Neural cell (in vitro differentiated cells): ENCODE results near the gene CFAP299.

Experiments used
- CTCF ChIP-seq: fragments of 450-650 bp; IDR thresholded peaks from 2 replicates; pipeline ENCODE4 v1.5.1; 2014; ENCODE audit warnings: antibody characterized with exemption, mild to moderate bottlenecking, moderate library complexity; ENCODE audit not compliant: poor library complexity, severe bottlenecking
- EP300 ChIP-seq: fragments of 450-650 bp; conservative IDR thresholded peaks from 2 replicates; pipeline ENCODE4 v1.6.1; 2014; ENCODE audit warnings: antibody characterized with exemption, mild to moderate bottlenecking, moderate library complexity; ENCODE audit not compliant: poor library complexity, severe bottlenecking
- EZH2 ChIP-seq: fragments of 200-600, 300-800 bp; shearing (Covaris generic), sonication (generic); IDR thresholded peaks from 2 replicates; pipeline ENCODE4 v1.6.1; 2014; ENCODE audit warnings: antibody characterized with exemption, low read length, borderline replicate concordance, mild to moderate bottlenecking; ENCODE audit not compliant: insufficient read depth, poor library complexity, severe bottlenecking
- MXI1 ChIP-seq: fragments of 450-650 bp; conservative IDR thresholded peaks from 2 replicates; pipeline ENCODE4 v1.6.1; 2014; ENCODE audit warnings: antibody characterized with exemption, mild to moderate bottlenecking; ENCODE audit not compliant: poor library complexity, severe bottlenecking
- POLR2AphosphoS5 ChIP-seq: IDR thresholded peaks from 2 replicates; pipeline ENCODE4 v1.6.1; 2012
- RAD21 ChIP-seq: fragments of 450-650 bp; conservative IDR thresholded peaks from 2 replicates; pipeline ENCODE4 v1.6.1; 2014; ENCODE audit warnings: antibody characterized with exemption, mild to moderate bottlenecking, moderate library complexity
- TAF1 ChIP-seq: IDR thresholded peaks from 2 replicates; pipeline ENCODE4 v1.6.1; 2012; ENCODE audit warnings: low read depth
- TF ChIP-seq, protein P1 (sequence below): IDR thresholded peaks from 2 replicates; pipeline ENCODE4 v1.6.1; 2012; ENCODE audit warnings: borderline replicate concordance

GRCh38 chr4:80465238-80465637, 129.7 kb downstream of the CFAP299 start:
- TF ChIP-seq RAD21 = no peak
- no peak for TF ChIP-seq CTCF
- TF ChIP-seq TAF1 = no peak
- TF ChIP-seq EZH2 = no peak
- no peak for TF ChIP-seq POLR2AphosphoS5
- TF ChIP-seq, protein P1, sequence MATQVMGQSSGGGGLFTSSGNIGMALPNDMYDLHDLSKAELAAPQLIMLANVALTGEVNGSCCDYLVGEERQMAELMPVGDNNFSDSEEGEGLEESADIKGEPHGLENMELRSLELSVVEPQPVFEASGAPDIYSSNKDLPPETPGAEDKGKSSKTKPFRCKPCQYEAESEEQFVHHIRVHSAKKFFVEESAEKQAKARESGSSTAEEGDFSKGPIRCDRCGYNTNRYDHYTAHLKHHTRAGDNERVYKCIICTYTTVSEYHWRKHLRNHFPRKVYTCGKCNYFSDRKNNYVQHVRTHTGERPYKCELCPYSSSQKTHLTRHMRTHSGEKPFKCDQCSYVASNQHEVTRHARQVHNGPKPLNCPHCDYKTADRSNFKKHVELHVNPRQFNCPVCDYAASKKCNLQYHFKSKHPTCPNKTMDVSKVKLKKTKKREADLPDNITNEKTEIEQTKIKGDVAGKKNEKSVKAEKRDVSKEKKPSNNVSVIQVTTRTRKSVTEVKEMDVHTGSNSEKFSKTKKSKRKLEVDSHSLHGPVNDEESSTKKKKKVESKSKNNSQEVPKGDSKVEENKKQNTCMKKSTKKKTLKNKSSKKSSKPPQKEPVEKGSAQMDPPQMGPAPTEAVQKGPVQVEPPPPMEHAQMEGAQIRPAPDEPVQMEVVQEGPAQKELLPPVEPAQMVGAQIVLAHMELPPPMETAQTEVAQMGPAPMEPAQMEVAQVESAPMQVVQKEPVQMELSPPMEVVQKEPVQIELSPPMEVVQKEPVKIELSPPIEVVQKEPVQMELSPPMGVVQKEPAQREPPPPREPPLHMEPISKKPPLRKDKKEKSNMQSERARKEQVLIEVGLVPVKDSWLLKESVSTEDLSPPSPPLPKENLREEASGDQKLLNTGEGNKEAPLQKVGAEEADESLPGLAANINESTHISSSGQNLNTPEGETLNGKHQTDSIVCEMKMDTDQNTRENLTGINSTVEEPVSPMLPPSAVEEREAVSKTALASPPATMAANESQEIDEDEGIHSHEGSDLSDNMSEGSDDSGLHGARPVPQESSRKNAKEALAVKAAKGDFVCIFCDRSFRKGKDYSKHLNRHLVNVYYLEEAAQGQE = no peak
- no peak for TF ChIP-seq EP300
- TF ChIP-seq MXI1 = no peak
